HCT116 (cell line): ENCODE results near the gene AIFM1. TPM values are rescaled to one million over a fixed set of nuclear protein-coding genes. Genes with fewer than 3 reads are reported as not detected.

Source experiments
- ATAC-seq: fragments of 200-7000 bp; cut with Tn5 transposase; 2 replicates; pipeline ENCODE4 v1.9.1; 2020; ENCODE audit warnings: mild to moderate bottlenecking, moderate library complexity
- BruUV-seq: library from RNA; stranded (reverse); fragments of 400-500 nt; replicated peaks from 2 replicates; lab custom pipeline; 2021; lab: Mats Ljungman, UMichigan
- CTCF ChIA-PET: fragments of 300-600 bp; sonication (Branson Sonifier 250); formaldehyde crosslinking; loops from one replicate; lab custom pipeline; 2021; ENCODE audit warnings: antibody characterized with exemption; lab: Charles Lee
- POLR2A ChIA-PET: fragments of 300-600, 350-600 bp; sonication (Branson Sonifier 250); formaldehyde crosslinking; loops from one replicate; lab custom pipeline; 2021; ENCODE audit warnings: antibody characterized with exemption; lab: Charles Lee
- RAD21 ChIA-PET, 2 experiments: fragments of 300-600 bp; sonication (Branson Sonifier 250); formaldehyde crosslinking; loops; one replicate each; lab custom pipeline; 2023; ENCODE audit warnings: low total read pairs in 2 of 2; ENCODE audit not compliant: uncharacterized antibody in 2 of 2, unreplicated experiment in 2 of 2, low non-redundant PET in 1 of 2; lab: Charles Lee
- DNase-seq: peaks from one replicate; pipeline ENCODE4 v3.0.0-alpha.2; 2010; ENCODE audit warnings: low read depth, low spot score
- H2AFZ ChIP-seq: fragments of 200-600 bp; shearing (Covaris generic), sonication (generic); 2 replicates; pipeline ENCODE4 v1.6.1; 2017; ENCODE audit warnings: low read depth, mixed run types, mixed read lengths, antibody characterized with exemption, low read length; ENCODE audit not compliant: poor library complexity, severe bottlenecking
- H3K27ac ChIP-seq: 2 replicates; pipeline ENCODE4 v1.5.1; 2012; ENCODE audit warnings: low read depth, low read length
- H3K27me3 ChIP-seq: fragments of 200-600 bp; sonication (generic); 2 replicates; pipeline ENCODE4 v1.6.1; 2016; ENCODE audit warnings: mixed run types, low read length, mixed read lengths; ENCODE audit not compliant: insufficient read depth
- H3K36me3 ChIP-seq, 2 experiments: fragments of 200-500 bp in 1 of 2; fragments of 200-600 bp in 1 of 2; sonication (Bioruptor generic) in 1 of 2; sonication (generic) in 1 of 2; 2 replicates each; pipeline versions ENCODE4 v1.5.1 to v1.6.1; 2014 to 2016; ENCODE audit warnings: low read length in 2 of 2, inconsistent platforms in 1 of 2, mixed read lengths in 1 of 2, mixed run types in 1 of 2; ENCODE audit not compliant: insufficient read depth in 2 of 2, control insufficient read depth in 1 of 2
- H3K4me1 ChIP-seq, 2 experiments: fragments of 200-600 bp in 1 of 2; sonication (generic) in 1 of 2; 2 replicates each; pipeline versions ENCODE4 v1.5.1 to v1.6.1; 2012 to 2017; ENCODE audit warnings: low read length in 2 of 2, inconsistent platforms in 1 of 2, mild to moderate bottlenecking in 1 of 2, mixed read lengths in 1 of 2, mixed run types in 1 of 2, moderate library complexity in 1 of 2; ENCODE audit not compliant: insufficient read depth in 2 of 2, control insufficient read depth in 1 of 2
- H3K4me2 ChIP-seq: fragments of 200-600 bp; sonication (generic); 2 replicates; pipeline ENCODE4 v1.6.1; 2017; ENCODE audit warnings: mixed run types, low read length, mixed read lengths
- H3K4me3 ChIP-seq, 2 experiments: fragments of 200-600 bp in 1 of 2; sonication (generic) in 1 of 2; replicated peaks in 1 of 2; 2 replicates each; pipeline ENCODE4 v1.5.1; 2011 to 2016; ENCODE audit warnings: low read length in 2 of 2, control low read depth in 1 of 2, low read depth in 1 of 2, mild to moderate bottlenecking in 1 of 2, mixed read lengths in 1 of 2, mixed run types in 1 of 2
- H3K79me2 ChIP-seq: fragments of 200-600 bp; sonication (generic); 2 replicates; pipeline ENCODE4 v1.6.1; 2017; ENCODE audit warnings: mild to moderate bottlenecking, mixed run types, low read length, moderate library complexity, mixed read lengths; ENCODE audit not compliant: insufficient read depth
- H3K9ac ChIP-seq: fragments of 200-600 bp; sonication (generic); 2 replicates; pipeline ENCODE4 v1.6.1; 2016; ENCODE audit warnings: low read length, mixed read lengths
- H3K9me2 ChIP-seq: fragments of 200-600 bp; sonication (generic), shearing (Covaris generic); 2 replicates; pipeline ENCODE4 v1.6.1; 2017; ENCODE audit warnings: mixed run types, mild to moderate bottlenecking, moderate library complexity; ENCODE audit not compliant: insufficient read depth
- H3K9me3 ChIP-seq, 2 experiments: fragments of 200-500 bp in 1 of 2; fragments of 200-600 bp in 1 of 2; sonication (Bioruptor generic) in 1 of 2; sonication (generic) in 1 of 2; 2 replicates each; pipeline ENCODE4 v1.6.1; 2014 to 2017; ENCODE audit warnings: low read length in 2 of 2, mixed read lengths in 2 of 2, inconsistent platforms in 1 of 2, low read depth in 1 of 2, mild to moderate bottlenecking in 1 of 2, mixed run types in 1 of 2, moderate library complexity in 1 of 2; ENCODE audit not compliant: control insufficient read depth in 1 of 2, insufficient read depth in 1 of 2
- H4K20me1 ChIP-seq: fragments of 200-600 bp; sonication (generic), shearing (Covaris generic); 2 replicates; pipeline ENCODE4 v1.6.1; 2017; ENCODE audit warnings: mixed run types, mild to moderate bottlenecking, moderate library complexity; ENCODE audit not compliant: insufficient read depth
- CEBPB ChIP-seq: IDR thresholded peaks from 2 replicates; pipeline ENCODE4 v1.6.1; 2012; ENCODE audit warnings: low read depth
- EGR1 ChIP-seq: IDR thresholded peaks from 2 replicates; pipeline ENCODE4 v1.6.1; 2012; ENCODE audit warnings: low read depth
- ELF1 ChIP-seq: IDR thresholded peaks from 2 replicates; pipeline ENCODE4 v1.6.1; 2012; ENCODE audit warnings: low read depth, borderline replicate concordance
- EZH2phosphoT487 ChIP-seq: fragments of 200-600 bp; IDR thresholded peaks from 2 replicates; pipeline ENCODE4 v1.6.1; 2018; ENCODE audit warnings: antibody characterized with exemption, borderline replicate concordance
- FOSL1 ChIP-seq: IDR thresholded peaks from 2 replicates; pipeline ENCODE4 v1.6.1; 2012; ENCODE audit warnings: low read depth
- MAX ChIP-seq: IDR thresholded peaks from 2 replicates; pipeline ENCODE4 v1.6.1; 2012
- POLR2AphosphoS5 ChIP-seq: IDR thresholded peaks from 2 replicates; pipeline ENCODE4 v1.6.1; 2011; ENCODE audit warnings: mild to moderate bottlenecking, low read depth, low read length, moderate library complexity
- RAD21 ChIP-seq: IDR thresholded peaks from 2 replicates; pipeline ENCODE4 v1.6.1; 2012; ENCODE audit warnings: low read depth, mild to moderate bottlenecking
- REST ChIP-seq: IDR thresholded peaks from 2 replicates; pipeline ENCODE4 v1.6.1; 2012; ENCODE audit warnings: low read depth
- SIN3A ChIP-seq: IDR thresholded peaks from 2 replicates; pipeline ENCODE4 v1.6.1; 2012; ENCODE audit warnings: low read depth
- SP1 ChIP-seq: IDR thresholded peaks from 2 replicates; pipeline ENCODE4 v1.6.1; 2012; ENCODE audit warnings: low read depth
- YY1 ChIP-seq: IDR thresholded peaks from 2 replicates; pipeline ENCODE4 v1.6.1; 2011; ENCODE audit warnings: low read length, low read depth, moderate library complexity, mild to moderate bottlenecking; ENCODE audit not compliant: insufficient replicate concordance; ENCODE audit errors: extremely low read depth
- ZFX ChIP-seq: fragments of 450-650 bp; IDR thresholded peaks from 2 replicates; pipeline ENCODE4 v1.6.1; 2017
- ZNF274 ChIP-seq: fragments of 200-500 bp; sonication (Bioruptor generic); IDR thresholded peaks from 2 replicates; pipeline ENCODE4 v1.6.1; 2014; ENCODE audit warnings: mild to moderate bottlenecking, low read depth, low read length, inconsistent platforms
- intact Hi-C: fragments of 100-400 bp; cut with micrococcal nuclease; formaldehyde crosslinking; loops from 2 replicates; pipeline ENCODE4 v1.10.0; 2022
- total RNA-seq: library from RNA; stranded (reverse); gene quantifications from one replicate; pipeline ENCODE4 v1.2.1, GENCODE V29; 2021; ENCODE audit not compliant: unreplicated experiment
- TF ChIP-seq, protein P1 (sequence below): IDR thresholded peaks from 2 replicates; pipeline ENCODE4 v1.6.1; 2012

The AIFM1 gene
- total RNA-seq, 1 experiment from 2014 or later, result 50.0 TPM

DNA sequence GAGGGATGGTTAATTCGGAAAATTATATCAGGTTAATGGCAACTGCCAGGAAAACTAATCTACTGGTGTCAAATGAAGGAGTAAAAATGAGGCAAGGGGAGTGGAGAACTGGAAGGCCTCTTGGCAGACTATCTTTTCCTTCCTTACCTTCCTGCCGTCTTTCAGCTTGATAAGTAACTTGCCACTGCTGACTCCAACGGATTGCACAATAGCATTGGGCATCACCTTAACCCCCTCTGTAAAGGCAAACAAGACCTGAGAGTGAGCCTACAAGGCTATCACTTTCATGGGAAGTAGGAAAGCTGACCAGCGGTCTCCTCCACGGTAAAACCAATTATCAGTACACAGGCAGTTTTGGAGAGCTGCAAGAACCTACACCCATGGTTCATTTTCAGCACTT, 29.1 kb downstream of the AIFM1 start:
- BruUV-seq, result no TSS peak

More for the DNA sequence above, 29.1 kb downstream of the AIFM1 start:
- Histone ChIP-seq H3K9me3 (no peaks in the 10 kb centered on the region), H3K4me3 (no peak overlapping the region), H3K27ac (no peak overlapping the region), H3K79me2 (no peaks in the 10 kb centered on the region), H3K36me3 (peaks cover 0 to 2% of the 10 kb centered on the region in 2 experiments; a peak in 2 of 4 replicates), H3K27me3 (no peaks in the 10 kb centered on the region), H3K9me2 (no peaks in the 10 kb centered on the region), H4K20me1 (no peaks in the 10 kb centered on the region), H3K4me1 (no peaks in the 10 kb centered on the region), H3K4me2 (no peak overlapping the region), H3K9ac (no peak overlapping the region), H2AFZ (no peak overlapping the region)
- CTCF ChIA-PET, result no interaction called here
- TF ChIP-seq YY1 (no peak), ELF1 (no peak), SIN3A (no peak), SP1 (no peak), ZNF274 (no peak), FOSL1 (no peak), RAD21 (no peak), REST (no peak), ZFX (no peak), CEBPB (no peak), MAX (no peak), EGR1 (no peak), POLR2AphosphoS5 (no peak), EZH2phosphoT487 (no peak)
- TF ChIP-seq, protein P1, sequence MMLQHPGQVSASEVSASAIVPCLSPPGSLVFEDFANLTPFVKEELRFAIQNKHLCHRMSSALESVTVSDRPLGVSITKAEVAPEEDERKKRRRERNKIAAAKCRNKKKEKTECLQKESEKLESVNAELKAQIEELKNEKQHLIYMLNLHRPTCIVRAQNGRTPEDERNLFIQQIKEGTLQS, result no peak
- RAD21 ChIA-PET, result no interaction called here
- no peak for DNase-seq
- ATAC-seq, result no peak
- intact Hi-C loops, result no loop called here
- POLR2A ChIA-PET, result no interaction called here
